ENCODE results near the gene SIGLEC1.

SIGLEC1 gene

DNA sequence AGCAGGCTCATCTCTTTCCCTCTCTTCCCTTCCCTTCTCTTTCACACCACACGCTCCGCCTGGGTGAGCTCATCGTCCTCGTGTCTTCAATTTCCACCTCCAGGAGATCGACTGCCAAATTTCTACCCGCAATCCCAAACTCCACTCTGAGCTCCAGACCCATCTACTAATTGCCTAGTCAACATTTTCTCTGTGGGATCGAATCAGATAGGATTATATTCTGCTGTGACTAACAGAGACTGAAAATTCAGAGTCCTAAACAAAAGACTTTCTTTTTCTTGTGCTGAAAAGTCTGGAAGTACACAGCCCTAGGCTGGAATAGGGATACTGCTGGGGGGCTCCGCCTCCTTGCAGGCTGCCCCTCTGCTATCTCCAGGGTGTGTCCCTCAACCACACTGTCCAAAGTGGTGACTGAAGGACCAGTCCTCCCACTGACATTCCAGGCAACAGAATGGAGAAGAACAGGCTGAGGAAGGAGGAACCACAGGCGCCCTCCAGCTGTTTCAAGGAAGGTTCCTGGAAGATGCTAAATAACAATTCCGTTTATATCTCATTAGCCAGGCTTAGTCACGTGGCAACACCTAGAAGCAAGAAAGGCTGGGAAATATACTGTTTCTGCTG, 15.1 kb upstream of the SIGLEC1 start:
- DNase-seq: no peak

DNA sequence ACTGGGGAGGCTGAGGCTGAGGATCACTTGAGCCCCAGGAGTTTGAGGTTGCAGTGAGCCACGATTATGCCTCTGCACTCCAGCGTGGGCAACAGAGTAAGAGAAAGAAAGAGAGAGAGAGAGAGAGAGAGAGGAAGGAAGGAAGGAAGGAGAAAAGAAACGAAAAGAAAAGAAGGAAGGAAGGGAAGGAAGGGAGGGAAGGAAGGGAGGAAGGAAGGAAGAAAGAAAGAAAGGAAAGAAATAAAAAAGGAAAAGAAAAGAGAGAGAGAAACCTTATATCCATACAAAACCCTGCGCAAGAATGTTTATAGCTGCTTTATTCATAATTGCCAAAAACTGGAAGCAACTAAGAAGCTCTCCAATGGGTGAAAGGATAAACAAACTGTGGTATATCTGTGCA, 12.0 kb upstream of the SIGLEC1 start:
- no peak for DNase-seq

DNA sequence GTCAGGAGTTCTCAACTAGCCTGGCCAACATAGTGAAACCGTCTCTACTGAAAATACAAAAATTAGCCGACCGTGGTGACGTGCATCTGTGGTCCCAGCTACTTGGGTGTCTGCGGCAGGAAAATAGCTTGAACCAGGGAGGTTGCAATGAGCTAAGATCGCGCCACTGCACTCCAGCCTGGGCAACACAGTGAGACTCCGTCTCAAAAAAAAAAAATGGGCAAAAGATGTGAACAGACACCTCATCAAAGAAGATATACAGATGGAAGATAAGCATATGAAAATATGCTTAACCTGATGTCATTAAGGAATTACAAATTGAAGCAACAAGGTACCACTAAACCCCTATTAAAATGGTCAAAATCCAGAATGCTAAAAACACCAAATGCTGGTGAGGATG, 10.9 kb upstream of the SIGLEC1 start:
- DNase-seq: no peak

DNA sequence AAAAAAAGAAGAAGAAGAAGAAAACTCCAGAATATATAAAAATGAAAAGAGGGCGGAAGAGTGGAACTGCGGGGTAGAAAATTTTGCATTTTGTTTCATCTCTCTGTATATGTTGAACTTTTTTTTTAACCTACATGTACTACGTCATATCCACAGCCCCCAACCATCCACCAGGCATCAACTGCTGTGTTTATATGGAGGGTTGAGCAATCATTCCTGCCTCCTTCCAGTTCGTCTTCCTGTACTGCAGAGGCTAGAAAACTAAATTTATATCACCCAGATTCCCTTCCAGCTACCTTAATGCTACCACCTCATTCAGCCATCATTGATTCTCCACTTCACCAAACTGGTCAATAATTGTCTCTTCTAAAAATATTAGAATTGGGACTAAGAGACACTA, 9.5 kb upstream of the SIGLEC1 start:
- DNase-seq: no peak

DNA sequence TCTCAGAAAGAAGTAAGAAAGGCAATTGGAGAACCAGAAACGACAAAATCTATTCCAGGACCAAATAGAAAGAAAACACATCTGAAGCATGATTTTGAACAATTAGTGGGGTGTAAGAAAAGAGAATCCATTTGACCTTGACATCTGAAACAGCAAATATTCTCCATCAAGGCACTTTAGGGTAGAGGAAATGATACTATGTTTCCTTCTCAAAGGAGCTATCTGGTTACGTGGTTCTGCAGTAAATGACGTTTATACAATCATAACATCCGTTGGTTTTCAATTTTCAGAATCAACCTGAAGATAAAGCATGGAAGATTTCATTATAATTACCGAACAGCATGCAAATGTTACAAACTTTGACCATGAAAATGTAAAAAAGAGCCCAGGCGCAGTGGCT, 8.2 kb upstream of the SIGLEC1 start:
- no peak for DNase-seq

DNA sequence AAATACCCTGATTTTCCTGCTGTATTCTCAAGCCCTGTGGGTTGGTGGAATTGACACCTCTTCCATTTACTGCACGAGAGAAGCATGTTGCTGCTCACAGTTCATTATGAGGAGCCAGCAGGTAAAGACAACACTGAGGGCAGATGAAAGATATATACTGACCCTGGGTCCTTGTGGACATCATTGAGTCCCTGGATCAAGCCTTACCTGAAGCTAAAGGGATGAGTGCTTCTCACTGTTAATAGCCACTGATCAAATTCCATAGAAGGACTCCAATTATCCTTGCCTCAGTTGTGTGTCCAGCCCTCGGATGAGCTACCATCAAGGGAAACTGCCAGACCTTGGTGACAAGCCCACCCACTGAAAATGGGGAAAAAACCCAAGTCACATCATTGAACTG, 7.7 kb upstream of the SIGLEC1 start:
- DNase-seq: no peak

DNA sequence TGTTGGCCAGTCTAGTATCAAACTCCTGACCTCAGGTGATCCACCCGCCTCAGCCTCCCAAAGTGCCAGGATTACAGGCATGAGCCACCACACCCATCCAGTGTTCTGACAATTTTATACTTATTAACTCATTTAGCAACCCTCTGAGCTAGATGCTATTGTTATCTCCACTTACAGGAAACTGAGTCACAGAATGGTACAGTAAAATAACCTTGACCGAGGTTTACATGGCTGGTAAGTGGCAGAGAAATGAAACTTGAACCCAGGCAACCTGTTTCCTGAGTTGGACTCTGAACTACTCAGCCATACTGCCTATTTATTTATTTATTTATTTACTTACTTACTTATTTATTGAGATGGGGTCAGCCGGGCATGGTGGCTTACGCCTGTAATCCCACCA, 6.6 kb upstream of the SIGLEC1 start:
- DNase-seq: no peak

DNA sequence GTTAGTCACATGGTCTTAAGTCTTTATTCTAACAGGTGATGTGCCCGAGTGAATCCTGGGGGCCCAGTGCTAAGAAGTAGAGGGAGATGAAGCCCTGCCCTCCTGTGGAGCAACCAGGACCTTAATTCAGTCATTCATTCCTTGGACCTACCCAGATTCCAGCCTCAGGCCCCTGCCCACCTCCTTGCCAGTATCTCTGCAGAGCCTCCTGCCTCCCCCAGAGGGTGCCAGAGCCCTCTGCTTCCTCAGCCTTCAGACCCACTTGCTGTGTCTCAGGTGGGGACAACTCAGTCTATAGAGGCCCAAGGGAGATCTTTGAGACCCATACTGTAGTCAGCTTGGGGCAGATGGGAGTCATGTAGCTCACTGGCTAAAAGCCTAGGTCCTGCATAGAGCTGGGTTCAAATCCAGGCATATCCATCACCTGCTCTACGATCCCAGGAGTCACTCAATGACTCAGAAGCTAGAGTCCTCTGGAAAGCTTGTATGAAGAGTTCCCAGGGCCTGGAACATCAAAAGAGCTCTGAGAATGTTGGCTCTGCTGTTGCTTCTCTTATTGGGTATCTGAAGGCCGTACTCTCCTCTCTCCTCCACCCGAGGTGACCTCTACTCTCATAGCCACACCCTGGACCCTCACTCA, 3.9 kb upstream of the SIGLEC1 start:
- DNase-seq: peak; percentile 23

DNA sequence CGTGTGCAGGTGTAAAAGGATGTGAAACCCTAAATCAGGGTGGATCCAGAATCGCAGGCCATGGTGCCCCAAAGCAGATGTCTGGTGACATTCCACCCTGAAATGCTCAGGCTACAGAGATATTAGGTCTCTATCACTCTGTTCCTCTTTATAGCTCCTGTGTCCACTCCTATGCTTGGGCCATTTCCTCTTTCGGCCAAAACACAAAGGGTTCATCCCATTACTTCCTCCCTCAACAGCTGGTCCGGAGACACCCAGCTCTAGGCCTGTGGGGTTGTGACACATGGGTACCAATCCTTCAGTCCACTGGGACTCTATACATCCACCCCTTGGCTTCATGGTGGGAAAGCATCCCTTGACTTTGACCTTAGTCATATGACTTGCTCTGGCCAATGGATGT, 1.7 kb upstream of the SIGLEC1 start:
- DNase-seq: no peak

DNA sequence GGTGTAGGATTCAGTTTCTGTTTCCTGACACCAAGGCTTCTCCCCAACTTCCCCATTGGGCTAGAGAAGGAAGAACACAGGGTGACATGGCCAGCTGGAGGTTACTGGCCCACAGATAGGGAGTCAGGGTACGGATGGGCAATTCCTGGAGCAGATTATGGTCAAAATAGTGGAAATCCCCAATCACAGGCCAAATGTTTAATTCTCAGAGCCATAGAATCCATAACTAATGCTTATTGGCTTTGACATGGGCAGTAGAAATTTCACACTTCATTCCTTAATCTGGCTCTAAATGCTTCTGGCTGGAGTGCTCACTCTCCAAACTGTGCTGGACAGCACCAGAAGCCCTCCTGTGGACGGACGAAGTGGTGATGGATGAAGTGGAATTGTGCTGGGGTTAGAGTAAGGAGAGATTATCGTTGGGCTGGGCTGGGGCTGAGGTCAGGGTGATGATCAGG, 887 bp downstream of the SIGLEC1 start:
- DNase-seq: no peak

DNA sequence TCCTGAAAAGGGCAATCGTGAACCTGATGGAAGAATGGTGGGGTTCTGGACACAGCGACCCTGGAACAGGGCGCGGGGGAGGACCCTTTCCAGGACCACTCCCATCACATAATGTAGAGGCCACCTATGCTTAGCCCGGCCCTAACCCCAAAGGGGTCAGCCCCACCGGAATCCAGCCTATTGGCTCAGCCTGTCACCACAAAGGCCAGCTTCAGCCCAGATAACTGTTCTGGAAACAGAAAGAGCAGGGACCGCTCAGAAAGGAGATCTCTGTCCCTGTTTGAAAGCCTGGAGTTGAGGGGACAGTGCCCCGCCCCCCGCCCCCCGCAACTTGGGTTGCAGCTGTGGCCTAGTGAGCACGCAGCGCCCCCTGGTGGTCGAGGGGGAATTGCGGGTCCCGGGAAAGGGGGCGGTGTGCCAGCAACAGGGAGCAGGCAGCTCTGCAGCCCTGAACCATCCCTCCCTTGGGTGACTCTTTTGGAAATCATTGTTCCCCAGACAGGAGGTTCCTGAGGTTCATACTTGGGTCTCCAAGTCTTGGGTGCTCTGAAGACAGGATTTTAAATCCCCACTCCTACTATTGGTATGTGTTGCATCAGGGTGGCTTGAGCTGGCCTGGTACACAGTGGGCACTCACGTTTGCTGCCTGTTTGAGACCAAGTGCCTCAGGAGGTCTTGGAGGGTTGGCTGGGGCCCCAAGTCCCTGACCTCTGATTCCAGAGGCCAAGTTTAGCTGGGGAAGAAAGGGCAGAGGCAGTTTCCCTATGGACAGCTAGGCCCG, 1.5 kb downstream of the SIGLEC1 start:
- DNase-seq: peak; percentile 70

DNA sequence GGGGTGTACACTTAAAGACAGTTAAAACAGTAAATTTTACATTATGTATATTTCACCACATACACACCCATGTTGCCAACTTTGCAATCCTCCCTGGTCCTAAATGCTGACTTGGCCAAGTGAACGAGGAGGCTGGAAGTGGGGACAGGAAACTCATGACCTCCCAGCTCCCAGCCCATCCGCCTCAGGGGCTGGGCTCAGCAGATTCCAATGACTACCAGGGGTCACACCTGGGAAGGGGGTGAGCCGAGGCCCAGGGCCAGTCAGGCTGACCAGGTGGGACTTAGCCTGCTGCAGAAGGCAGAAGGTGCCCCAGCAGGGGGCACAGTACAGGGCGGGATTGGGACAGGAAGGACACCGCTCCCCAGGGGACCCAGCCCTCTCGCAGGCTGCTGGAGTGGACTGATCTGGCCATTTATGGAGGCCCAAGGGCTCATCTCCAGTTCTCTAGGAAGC, 2.4 kb downstream of the SIGLEC1 start:
- no peak for DNase-seq

DNA sequence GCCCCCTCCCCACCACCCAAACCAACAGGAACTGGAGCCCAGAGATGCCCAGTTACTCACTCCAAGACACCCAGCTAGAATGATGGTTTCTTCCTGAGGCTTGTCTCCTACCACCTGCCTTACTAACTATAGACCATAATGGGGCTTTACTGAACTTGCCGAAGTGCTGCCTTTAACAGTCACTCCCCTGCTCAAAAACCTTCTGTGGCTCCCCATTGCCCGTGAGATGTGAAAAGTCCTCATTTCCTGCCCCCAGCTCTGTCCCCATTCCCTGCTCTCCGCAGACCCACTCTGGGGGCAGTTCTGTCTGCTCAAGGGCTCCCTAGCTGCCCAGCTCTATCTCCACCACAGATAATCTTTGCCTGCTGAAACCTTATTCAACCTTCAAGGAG, 4.9 kb downstream of the SIGLEC1 start:
- no peak for DNase-seq

DNA sequence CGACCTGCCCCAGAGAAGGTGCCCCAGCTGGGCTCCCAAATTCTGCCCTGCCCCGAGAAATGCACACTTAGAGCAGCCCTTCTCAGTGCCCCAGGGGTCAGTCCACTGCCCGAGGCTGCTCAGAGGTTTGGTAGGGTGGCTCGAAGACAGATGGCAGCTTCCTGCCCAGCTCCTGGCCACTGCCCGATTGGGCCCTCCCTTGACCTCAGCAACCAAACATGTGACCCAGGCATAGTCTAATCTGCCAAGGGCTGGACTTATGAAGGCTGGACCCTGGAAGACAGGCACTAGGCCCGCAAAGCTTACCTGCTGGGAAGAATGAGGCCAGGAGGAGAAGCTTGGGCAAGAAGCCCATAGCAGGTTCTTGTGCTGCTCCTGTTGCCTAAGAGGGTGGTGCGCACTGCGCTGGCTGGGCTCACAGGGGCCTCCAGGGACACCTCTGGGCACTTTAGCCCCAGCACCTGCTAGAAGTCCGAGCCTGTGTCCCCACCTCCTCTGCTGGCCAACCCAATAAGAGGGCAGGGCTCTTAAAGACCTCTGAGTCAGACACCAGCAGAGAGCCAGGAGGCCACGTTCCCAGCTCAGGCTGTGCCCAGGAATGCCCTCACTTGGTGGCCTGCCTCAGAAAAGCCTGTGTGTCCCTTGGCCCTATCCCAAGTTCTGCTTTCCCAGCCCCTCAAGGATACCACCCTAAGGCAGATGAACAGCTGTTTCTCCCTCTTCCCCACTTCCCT, 5.5 kb downstream of the SIGLEC1 start:
- no peak for DNase-seq

DNA sequence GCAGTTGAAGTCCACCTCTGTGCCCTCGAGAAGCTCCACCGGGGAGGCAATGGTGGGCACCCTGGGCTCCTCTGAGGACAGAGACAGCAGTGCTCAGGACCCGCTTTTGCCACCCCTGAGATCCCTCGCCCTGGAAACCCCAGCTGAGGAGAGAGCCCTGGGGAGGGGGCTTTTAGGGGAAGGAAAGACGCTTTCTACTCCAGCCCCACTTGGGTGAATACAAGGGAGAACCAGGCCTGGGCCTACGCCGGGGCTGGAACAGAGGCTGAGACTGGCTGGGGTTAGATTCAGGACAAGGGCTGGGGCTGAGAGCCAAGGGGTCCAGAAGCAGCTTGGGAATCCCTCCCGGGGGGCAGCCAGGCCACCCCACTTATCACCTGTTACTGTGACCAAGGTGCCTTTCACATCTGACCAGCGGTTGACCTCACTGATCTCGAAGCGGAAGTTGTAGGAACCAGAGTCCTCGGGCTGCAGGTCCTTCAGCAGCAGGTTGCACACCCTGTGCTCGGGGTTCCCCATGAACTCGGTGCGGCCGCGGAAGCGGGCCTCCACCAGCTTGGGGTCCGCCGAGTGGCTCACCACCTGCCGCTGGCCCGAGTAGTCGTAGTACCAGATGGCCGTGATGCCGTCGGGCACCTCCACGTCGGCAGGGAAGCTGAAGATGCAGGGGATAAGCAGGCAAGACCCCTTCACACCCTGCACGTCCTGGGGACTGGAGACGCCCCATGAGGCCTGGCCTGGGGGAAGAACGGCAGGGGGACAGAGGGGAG, 6.2 kb downstream of the SIGLEC1 start:
- DNase-seq: no peak

DNA sequence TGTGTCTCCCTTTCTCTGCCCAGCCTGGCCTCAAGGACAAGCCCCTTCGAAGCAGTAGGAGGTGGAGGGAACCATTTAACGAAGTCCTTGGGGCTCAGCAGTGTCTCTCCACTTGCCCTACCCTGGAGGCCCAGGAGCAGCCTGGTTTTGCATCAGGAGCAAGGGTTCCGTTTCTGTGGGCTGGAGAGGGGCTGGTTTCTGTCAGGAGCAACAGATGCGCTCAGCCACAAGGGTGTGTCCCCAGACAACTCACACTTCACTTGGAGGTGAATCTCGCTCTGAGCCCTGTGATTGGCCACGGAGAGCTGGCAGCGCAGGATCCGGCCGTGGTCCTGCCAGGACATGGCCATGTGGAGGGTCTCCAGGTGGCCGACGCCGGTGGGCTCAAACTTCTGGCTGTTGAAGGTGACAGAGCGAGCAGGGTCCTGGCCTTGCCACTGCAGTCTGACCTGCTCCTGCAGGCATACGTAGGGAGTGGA, 6.9 kb downstream of the SIGLEC1 start:
- DNase-seq: no peak

DNA sequence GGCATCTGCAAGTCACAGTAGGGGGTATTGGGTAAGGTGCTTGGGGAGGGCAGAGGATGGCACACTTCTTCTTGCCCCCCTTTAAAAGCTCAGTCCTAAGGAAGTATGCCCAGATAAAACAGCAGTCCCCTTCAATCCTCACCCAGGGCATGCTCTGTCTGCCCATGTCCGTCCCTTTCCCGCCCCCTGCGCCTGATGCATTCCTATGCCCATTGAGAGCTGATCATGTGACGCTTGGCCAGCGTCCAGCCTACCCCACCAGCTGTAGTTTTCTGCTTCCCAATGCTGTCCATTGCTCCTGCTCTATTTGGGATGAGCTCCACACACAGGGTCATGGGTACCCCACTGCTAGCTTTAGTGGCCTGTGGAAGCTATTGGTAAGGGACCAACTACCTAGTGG, 8.3 kb downstream of the SIGLEC1 start:
- DNase-seq: no peak

DNA sequence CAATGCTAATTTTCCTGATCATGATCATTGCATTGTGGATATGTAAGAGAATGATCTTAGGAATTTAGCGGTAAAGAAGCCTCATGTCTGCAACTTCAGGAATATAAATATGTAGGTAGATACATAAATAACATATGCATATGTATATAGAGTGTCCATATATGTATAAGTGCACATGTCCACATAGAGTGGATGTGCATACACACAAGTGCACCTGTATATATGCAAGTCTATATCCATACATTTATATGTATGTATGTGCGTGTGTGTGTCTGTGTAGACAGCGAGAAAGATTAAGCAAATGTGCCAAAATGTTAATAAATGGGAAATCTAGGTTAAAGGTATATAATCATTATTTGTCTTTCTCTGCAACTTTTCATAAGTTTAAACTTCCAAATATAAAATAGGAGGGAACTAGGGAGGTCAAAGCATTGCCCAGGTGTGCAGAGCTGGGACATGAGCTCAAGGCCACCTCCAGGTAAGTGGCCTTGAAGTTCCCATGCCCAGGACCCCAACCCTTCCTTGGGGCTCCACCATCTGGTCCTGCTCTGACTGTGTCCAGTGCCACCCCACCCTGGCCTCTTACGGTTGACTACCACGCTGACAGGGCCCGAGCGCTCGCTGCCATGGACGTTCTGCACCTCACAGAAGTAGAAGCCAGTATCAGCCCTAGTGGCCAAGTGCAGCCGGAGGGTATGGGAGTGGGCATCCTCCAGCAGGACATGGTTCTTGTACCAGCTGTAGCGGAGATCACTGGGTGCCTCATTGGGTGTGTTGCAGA, 9.6 kb downstream of the SIGLEC1 start:
- DNase-seq: no peak

DNA sequence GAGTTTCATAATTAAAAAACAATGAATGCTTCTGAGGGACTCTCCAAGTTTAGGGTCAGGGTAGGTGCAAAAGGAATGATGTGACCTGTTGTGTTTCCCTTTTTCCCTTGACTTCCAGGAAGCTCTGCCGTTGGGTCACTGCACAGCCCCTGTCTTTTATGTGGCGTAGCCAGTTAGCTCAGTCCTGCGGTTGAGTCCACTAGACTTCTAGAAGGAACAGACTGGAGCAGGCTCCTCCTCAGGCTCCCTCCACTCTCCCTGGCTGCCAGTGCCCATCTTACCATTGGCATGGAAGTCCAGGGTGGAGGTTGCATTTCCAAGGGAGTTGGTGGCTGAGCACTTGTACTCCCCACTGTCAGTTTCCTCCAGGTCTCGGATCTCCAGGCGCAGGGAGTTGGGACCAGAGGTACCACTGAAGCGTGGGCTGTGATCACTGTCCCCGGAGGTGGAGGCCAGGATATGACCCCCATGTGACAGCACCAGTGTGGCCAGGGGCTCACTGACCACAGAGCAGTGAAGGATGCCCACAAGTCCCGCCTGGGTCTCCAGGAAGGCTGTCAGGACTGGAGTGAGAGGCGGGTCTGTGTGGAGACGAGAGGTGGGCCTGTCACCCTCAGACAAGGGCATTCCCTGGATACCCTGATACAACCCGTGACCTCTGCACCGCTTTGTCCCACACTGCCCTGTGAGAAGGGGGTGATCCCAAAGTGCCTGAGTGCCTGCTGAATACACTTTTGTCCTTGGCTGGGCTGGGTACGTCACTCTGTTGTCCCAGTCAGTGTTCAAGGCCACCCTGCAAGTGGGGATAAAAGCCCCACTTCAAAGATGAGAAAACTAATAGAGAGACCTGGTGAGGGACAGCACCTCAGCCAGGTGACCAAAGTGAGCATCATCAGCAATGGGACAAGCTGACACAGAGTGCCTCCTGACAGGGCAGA, 11.1 kb downstream of the SIGLEC1 start:
- no peak for DNase-seq

DNA sequence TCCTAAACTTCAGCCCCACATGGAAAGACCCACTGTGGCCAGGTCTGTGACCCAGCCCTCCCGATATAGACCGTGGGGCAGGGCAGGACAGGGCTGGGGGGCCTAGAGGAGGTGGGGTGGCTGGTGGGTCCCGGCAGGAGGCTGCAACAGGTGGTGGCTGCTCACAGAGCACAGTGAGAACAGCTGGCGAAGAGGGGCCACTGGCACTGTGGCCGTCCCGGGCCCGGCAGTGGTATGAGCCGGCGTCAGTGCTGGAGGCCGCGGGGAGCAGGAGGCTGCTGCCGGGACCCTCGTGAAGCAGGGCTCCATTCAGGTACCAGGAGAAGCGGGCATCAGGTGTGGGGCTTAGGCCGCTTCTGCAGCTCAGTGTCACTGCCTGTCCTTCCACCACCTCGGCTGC, 13.4 kb downstream of the SIGLEC1 start:
- no peak for DNase-seq

DNA sequence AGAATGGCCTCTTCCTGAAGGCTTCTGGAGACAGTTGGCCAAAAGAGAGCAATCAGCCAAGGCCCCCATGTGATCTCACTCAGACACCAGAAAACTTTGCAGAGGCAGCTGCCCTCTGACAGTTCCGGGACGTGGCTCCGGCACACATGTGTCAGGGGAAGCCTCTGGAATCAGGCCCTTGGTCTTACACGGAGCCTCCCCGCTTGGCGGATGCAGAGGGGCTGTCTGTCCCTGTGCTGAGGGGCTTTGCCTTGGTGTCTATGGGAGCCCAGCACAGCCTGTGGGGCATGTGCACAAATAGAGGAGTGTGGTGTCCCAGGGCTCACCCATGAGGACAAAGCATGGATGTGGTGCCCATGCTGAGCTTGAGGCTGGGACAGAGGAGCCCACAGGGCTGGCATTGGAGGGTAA, 13.8 kb downstream of the SIGLEC1 start:
- no peak for DNase-seq
